ENCODE data around the gene VPS13D.

DNA sequence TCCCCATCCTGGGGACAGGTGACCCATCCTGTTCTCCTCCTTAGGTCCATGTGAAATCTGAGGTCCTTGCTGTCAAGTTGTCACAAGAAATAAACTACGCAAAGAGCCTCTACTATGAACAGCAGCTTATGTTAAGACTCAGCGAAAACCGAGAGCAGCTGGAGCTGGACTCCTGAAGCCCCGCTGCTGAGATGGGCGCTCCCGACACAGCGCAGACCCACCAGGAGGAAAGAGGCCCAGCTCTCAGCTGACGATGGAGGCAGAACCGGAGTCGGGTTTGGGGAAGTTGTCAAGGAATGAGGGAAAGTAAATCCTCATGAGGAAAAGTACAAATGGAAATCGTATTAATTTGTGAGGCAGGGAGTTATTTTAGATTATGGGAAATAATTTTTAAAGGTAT is 279.0 kb downstream of the VPS13D start:
- TF ChIP-seq, protein P1, sequence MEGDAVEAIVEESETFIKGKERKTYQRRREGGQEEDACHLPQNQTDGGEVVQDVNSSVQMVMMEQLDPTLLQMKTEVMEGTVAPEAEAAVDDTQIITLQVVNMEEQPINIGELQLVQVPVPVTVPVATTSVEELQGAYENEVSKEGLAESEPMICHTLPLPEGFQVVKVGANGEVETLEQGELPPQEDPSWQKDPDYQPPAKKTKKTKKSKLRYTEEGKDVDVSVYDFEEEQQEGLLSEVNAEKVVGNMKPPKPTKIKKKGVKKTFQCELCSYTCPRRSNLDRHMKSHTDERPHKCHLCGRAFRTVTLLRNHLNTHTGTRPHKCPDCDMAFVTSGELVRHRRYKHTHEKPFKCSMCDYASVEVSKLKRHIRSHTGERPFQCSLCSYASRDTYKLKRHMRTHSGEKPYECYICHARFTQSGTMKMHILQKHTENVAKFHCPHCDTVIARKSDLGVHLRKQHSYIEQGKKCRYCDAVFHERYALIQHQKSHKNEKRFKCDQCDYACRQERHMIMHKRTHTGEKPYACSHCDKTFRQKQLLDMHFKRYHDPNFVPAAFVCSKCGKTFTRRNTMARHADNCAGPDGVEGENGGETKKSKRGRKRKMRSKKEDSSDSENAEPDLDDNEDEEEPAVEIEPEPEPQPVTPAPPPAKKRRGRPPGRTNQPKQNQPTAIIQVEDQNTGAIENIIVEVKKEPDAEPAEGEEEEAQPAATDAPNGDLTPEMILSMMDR (IDR thresholded peaks at IDR 0.05): no peak
- TF ChIP-seq EP300 (IDR thresholded peaks at IDR 0.05): no peak

Measured in ovary (tissue), 3 donors.